IMR-90 (cell line): ENCODE data around the gene OR13C5. TPM values are rescaled to one million over a fixed set of nuclear protein-coding genes. Genes with fewer than 3 reads are reported as not detected.

Experiments
- polyA plus RNA-seq, 3 experiments: library from polyadenylated mRNA; depleted of rRNA; stranded (reverse); fragments of >200 nt; gene quantifications; 2 replicates each; pipeline ENCODE4 v1.2.3, GENCODE V29; 2012; ENCODE audit warnings: low replicate concordance in 1 of 3
- total RNA-seq: library from RNA; depleted of rRNA; stranded (reverse); fragments of >200 nt; gene quantifications from 2 replicates; pipeline ENCODE4 v1.2.3, GENCODE V29; 2012; rRNA removed

OR13C5 gene
- total and polyA plus RNA-seq, 2 of the 4 experiments (the other 2 are of a cell fraction), result not detected

Other genes with a start within 250 kb of the OR13C5 start
- not detected in 2 replicates for gene OR13F1, start 95.2 kb downstream of the OR13C5 start, total RNA-seq
- gene OR13F1, start 95.2 kb downstream of the OR13C5 start, polyA plus RNA-seq (2012; rRNA removed), result not detected in 2 replicates
- not detected in 2 replicates for gene OR13C4, start 72.2 kb downstream of the OR13C5 start, total RNA-seq
- gene OR13C4, start 72.2 kb downstream of the OR13C5 start, polyA plus RNA-seq (2012; rRNA removed), result not detected in 2 replicates
- not detected in 2 replicates for gene OR13C3, start 62.6 kb downstream of the OR13C5 start, total RNA-seq
- not detected in 2 replicates for gene OR13C3, start 62.6 kb downstream of the OR13C5 start, polyA plus RNA-seq (2012; rRNA removed)
- gene OR13C8, start 30.2 kb downstream of the OR13C5 start, total RNA-seq, result not detected in 2 replicates
- gene OR13C8, start 30.2 kb downstream of the OR13C5 start, polyA plus RNA-seq (2012; rRNA removed), result not detected in 2 replicates
- gene OR13C2, start 6.2 kb upstream of the OR13C5 start, total RNA-seq, result not detected in 2 replicates
- gene OR13C2, start 6.2 kb upstream of the OR13C5 start, polyA plus RNA-seq (2012; rRNA removed), result not detected in 2 replicates
- not detected in 2 replicates for gene OR13C9, start 18.8 kb upstream of the OR13C5 start, total RNA-seq
- not detected in 2 replicates for gene OR13C9, start 18.8 kb upstream of the OR13C5 start, polyA plus RNA-seq (2012; rRNA removed)
- not detected in 2 replicates for gene OR13D1, start 95.1 kb upstream of the OR13C5 start, total RNA-seq
- gene OR13D1, start 95.1 kb upstream of the OR13C5 start, polyA plus RNA-seq (2012; rRNA removed), result not detected in 2 replicates
- 32.1 and 40.0 TPM in 2 replicates for gene NIPSNAP3A, start 148.3 kb upstream of the OR13C5 start, total RNA-seq
- 16.2 and 21.4 TPM in 2 replicates for gene NIPSNAP3A, start 148.3 kb upstream of the OR13C5 start, polyA plus RNA-seq (2012; rRNA removed)
- 0.18 and 0.28 TPM in 2 replicates for gene NIPSNAP3B, start 164.7 kb upstream of the OR13C5 start, total RNA-seq
- 0.24 and 0.33 TPM in 2 replicates for gene NIPSNAP3B, start 164.7 kb upstream of the OR13C5 start, polyA plus RNA-seq (2012; rRNA removed)